Activated naive CD4-positive, alpha-beta T cell treated with anti-CD3 and anti-CD28 coated beads, Interleukin-2, amount 50 U/mL, for 24 hours (primary cell): ENCODE data around the gene IRX2.

Experiments used
- H3K27ac Mint-ChIP-seq: one replicate; pipeline ENCODE4 v1.8.0; 2021; ENCODE audit warnings: mild to moderate bottlenecking, mixed read lengths
- H3K27me3 Mint-ChIP-seq: one replicate; pipeline ENCODE4 v1.8.0; 2021; ENCODE audit warnings: mixed read lengths
- H3K36me3 Mint-ChIP-seq: one replicate; pipeline ENCODE4 v1.8.0; 2021; ENCODE audit warnings: mixed read lengths
- H3K4me1 Mint-ChIP-seq: one replicate; pipeline ENCODE4 v1.8.0; 2021; ENCODE audit warnings: mixed read lengths
- H3K4me3 Mint-ChIP-seq: one replicate; pipeline ENCODE4 v1.8.0; 2021; ENCODE audit warnings: mild to moderate bottlenecking, mixed read lengths
- H3K9me3 Mint-ChIP-seq: one replicate; pipeline ENCODE4 v1.8.0; 2021; ENCODE audit warnings: mixed read lengths

IRX2 gene

GRCh38 chr5:2715856-2716255 is 35.6 kb downstream of the IRX2 start:
- Mint-ChIP-seq H3K36me3 (no peaks in the 10 kb centered on the region), H3K4me1 (no peaks in the 10 kb centered on the region), H3K4me3 (no peak overlapping the region), H3K27ac (no peak overlapping the region), H3K9me3 (no peaks in the 10 kb centered on the region), H3K27me3 (peaks cover 2% of the 10 kb centered on the region)

- Mint-ChIP-seq H3K4me3 (no peak overlapping the region), H3K27ac (no peak overlapping the region), H3K27me3 (peaks cover 2% of the 10 kb centered on the region), H3K4me1 (no peaks in the 10 kb centered on the region), H3K36me3 (no peaks in the 10 kb centered on the region), H3K9me3 (no peaks in the 10 kb centered on the region)
Observed at GRCh38 chr5:2714805-2715204, 36.7 kb downstream of the IRX2 start.

GRCh38 chr5:2714026-2714425 is 37.5 kb downstream of the IRX2 start:
- Mint-ChIP-seq H3K4me1 (no peaks in the 10 kb centered on the region), H3K4me3 (no peak overlapping the region), H3K27ac (no peak overlapping the region)

GRCh38 chr5:2711446-2712425 is 39.7 kb downstream of the IRX2 start:
- no peak overlapping the region for H3K27ac Mint-ChIP-seq
- no peaks in the 10 kb centered on the region for H3K4me1 Mint-ChIP-seq
- no peaks in the 10 kb centered on the region for H3K27me3 Mint-ChIP-seq
- no peaks in the 10 kb centered on the region for H3K36me3 Mint-ChIP-seq
- H3K4me3 Mint-ChIP-seq: no peak overlapping the region
- no peaks in the 10 kb centered on the region for H3K9me3 Mint-ChIP-seq

More at GRCh38 chr5:2714026-2714425, 37.5 kb downstream of the IRX2 start:
- H3K9me3 Mint-ChIP-seq: no peaks in the 10 kb centered on the region
- no peaks in the 10 kb centered on the region for H3K36me3 Mint-ChIP-seq
- peaks cover under 1% of the 10 kb centered on the region for H3K27me3 Mint-ChIP-seq

GRCh38 chr5:2710910-2711309 is 40.6 kb downstream of the IRX2 start:
- Mint-ChIP-seq H3K9me3 (no peaks in the 10 kb centered on the region), H3K36me3 (no peaks in the 10 kb centered on the region), H3K4me3 (no peak overlapping the region), H3K4me1 (no peaks in the 10 kb centered on the region), H3K27me3 (no peaks in the 10 kb centered on the region), H3K27ac (no peak overlapping the region)

- no peak overlapping the region for H3K4me3 Mint-ChIP-seq
- H3K27me3 Mint-ChIP-seq: no peaks in the 10 kb centered on the region
- no peaks in the 10 kb centered on the region for H3K36me3 Mint-ChIP-seq
- no peaks in the 10 kb centered on the region for H3K4me1 Mint-ChIP-seq
- H3K27ac Mint-ChIP-seq: no peak overlapping the region
- no peaks in the 10 kb centered on the region for H3K9me3 Mint-ChIP-seq
Observed at GRCh38 chr5:2709976-2710689, 41.3 kb downstream of the IRX2 start.

GRCh38 chr5:2708751-2709150 is 42.7 kb downstream of the IRX2 start:
- Mint-ChIP-seq H3K4me3 (no peak overlapping the region), H3K27ac (no peak overlapping the region), H3K4me1 (no peaks in the 10 kb centered on the region), H3K36me3 (no peaks in the 10 kb centered on the region), H3K9me3 (no peaks in the 10 kb centered on the region), H3K27me3 (no peaks in the 10 kb centered on the region)

GRCh38 chr5:2708132-2708531 is 43.3 kb downstream of the IRX2 start:
- no peaks in the 10 kb centered on the region for H3K36me3 Mint-ChIP-seq
- no peaks in the 10 kb centered on the region for H3K4me1 Mint-ChIP-seq
- H3K27ac Mint-ChIP-seq: no peak overlapping the region
- no peaks in the 10 kb centered on the region for H3K9me3 Mint-ChIP-seq
- H3K4me3 Mint-ChIP-seq: no peak overlapping the region
- H3K27me3 Mint-ChIP-seq: no peaks in the 10 kb centered on the region

GRCh38 chr5:2705861-2706260 is 45.6 kb downstream of the IRX2 start:
- no peak overlapping the region for H3K4me3 Mint-ChIP-seq
- H3K27me3 Mint-ChIP-seq: no peaks in the 10 kb centered on the region
- no peaks in the 10 kb centered on the region for H3K4me1 Mint-ChIP-seq

GRCh38 chr5:2704806-2705645 is 46.5 kb downstream of the IRX2 start:
- no peaks in the 10 kb centered on the region for H3K9me3 Mint-ChIP-seq
- H3K36me3 Mint-ChIP-seq: no peaks in the 10 kb centered on the region

More at GRCh38 chr5:2705861-2706260, 45.6 kb downstream of the IRX2 start:
- Mint-ChIP-seq H3K27ac (no peak overlapping the region), H3K9me3 (no peaks in the 10 kb centered on the region), H3K36me3 (no peaks in the 10 kb centered on the region)

GRCh38 chr5:2704111-2704510 is 47.4 kb downstream of the IRX2 start:
- H3K27me3 Mint-ChIP-seq: no peaks in the 10 kb centered on the region
- H3K27ac Mint-ChIP-seq: no peak overlapping the region
- H3K36me3 Mint-ChIP-seq: no peaks in the 10 kb centered on the region
- H3K9me3 Mint-ChIP-seq: no peaks in the 10 kb centered on the region
- H3K4me3 Mint-ChIP-seq: no peak overlapping the region
- H3K4me1 Mint-ChIP-seq: no peaks in the 10 kb centered on the region

More at GRCh38 chr5:2704806-2705645, 46.5 kb downstream of the IRX2 start:
- H3K27ac Mint-ChIP-seq: no peak overlapping the region
- H3K27me3 Mint-ChIP-seq: no peaks in the 10 kb centered on the region
- H3K4me3 Mint-ChIP-seq: no peak overlapping the region
- no peaks in the 10 kb centered on the region for H3K4me1 Mint-ChIP-seq

- H3K4me3 Mint-ChIP-seq: no peak overlapping the region
- H3K4me1 Mint-ChIP-seq: no peaks in the 10 kb centered on the region
- no peak overlapping the region for H3K27ac Mint-ChIP-seq
- H3K9me3 Mint-ChIP-seq: no peaks in the 10 kb centered on the region
- H3K27me3 Mint-ChIP-seq: no peaks in the 10 kb centered on the region
- no peaks in the 10 kb centered on the region for H3K36me3 Mint-ChIP-seq
Observed at GRCh38 chr5:2703615-2704014, 47.9 kb downstream of the IRX2 start.

- no peak overlapping the region for H3K27ac Mint-ChIP-seq
Observed at GRCh38 chr5:2703041-2703440, 48.4 kb downstream of the IRX2 start.

GRCh38 chr5:2702096-2702879 is 49.2 kb downstream of the IRX2 start:
- H3K27me3 Mint-ChIP-seq: no peaks in the 10 kb centered on the region
- H3K36me3 Mint-ChIP-seq: no peaks in the 10 kb centered on the region
- no peak overlapping the region for H3K4me3 Mint-ChIP-seq
- H3K4me1 Mint-ChIP-seq: no peaks in the 10 kb centered on the region
- no peak overlapping the region for H3K27ac Mint-ChIP-seq
- H3K9me3 Mint-ChIP-seq: no peaks in the 10 kb centered on the region

More at GRCh38 chr5:2703041-2703440, 48.4 kb downstream of the IRX2 start:
- Mint-ChIP-seq H3K27me3 (no peaks in the 10 kb centered on the region), H3K4me1 (no peaks in the 10 kb centered on the region), H3K4me3 (no peak overlapping the region), H3K9me3 (no peaks in the 10 kb centered on the region), H3K36me3 (no peaks in the 10 kb centered on the region)

- H3K27ac Mint-ChIP-seq: no peak overlapping the region
- H3K36me3 Mint-ChIP-seq: no peaks in the 10 kb centered on the region
- no peaks in the 10 kb centered on the region for H3K4me1 Mint-ChIP-seq
Observed at GRCh38 chr5:2701592-2701991, 49.9 kb downstream of the IRX2 start.

More at GRCh38 chr5:2701592-2701991, 49.9 kb downstream of the IRX2 start:
- no peak overlapping the region for H3K4me3 Mint-ChIP-seq
- no peaks in the 10 kb centered on the region for H3K27me3 Mint-ChIP-seq
- no peaks in the 10 kb centered on the region for H3K9me3 Mint-ChIP-seq
